GM21529 (cell line): ENCODE results near the gene NDUFAF7.
"Not testable (repeated sequence)": the region's sequence is repeated elsewhere in the genome, so short reads cannot be mapped to it uniquely, and the experiment has no call there.

Source experiments
- ATAC-seq: cut with Tn5 transposase; IDR thresholded peaks from one replicate; pipeline ENCODE4 v1.9.1; 2021; ENCODE audit not compliant: unreplicated experiment

Gene NDUFAF7

GRCh38 chr2:37231241-37232130 is at the start of gene NDUFAF7, which contains the start of gene CEBPZ:
NDUFAF7 (plus strand) TSS chr2:37231658; CDS start chr2:37231706, 48 bp downstream.
CEBPZ (minus strand) TSS chr2:37231596; CDS start chr2:37231567, 29 bp downstream.
- ATAC-seq, result peak; percentile 96

- no peak for ATAC-seq
Observed at GRCh38 chr2:37181726-37182684, 49.5 kb upstream of the NDUFAF7 start.

- ATAC-seq, result no peak
Observed at GRCh38 chr2:37188570-37188969, 42.9 kb upstream of the NDUFAF7 start, which contains the start of gene SULT6B1. SULT6B1 (minus strand) TSS chr2:37188670; CDS start chr2:37188640, 30 bp downstream.

GRCh38 chr2:37189452-37190153 is 41.9 kb upstream of the NDUFAF7 start:
- ATAC-seq, result no peak

- no peak for ATAC-seq
Observed at GRCh38 chr2:37190290-37190689, 41.2 kb upstream of the NDUFAF7 start.

- no peak for ATAC-seq
Observed at GRCh38 chr2:37191253-37191652, 40.2 kb upstream of the NDUFAF7 start.

- no peak for ATAC-seq
Observed at GRCh38 chr2:37191747-37192146, 39.7 kb upstream of the NDUFAF7 start.

GRCh38 chr2:37192551-37192950 is 38.9 kb upstream of the NDUFAF7 start:
- ATAC-seq, result no peak

- ATAC-seq, result peak; percentile 1
Observed at GRCh38 chr2:37195862-37196319, 35.6 kb upstream of the NDUFAF7 start.

- ATAC-seq, result peak; percentile 72
Observed at GRCh38 chr2:37196320-37197195, 34.9 kb upstream of the NDUFAF7 start, which contains the start of gene CEBPZOS. CEBPZOS (plus strand) TSS chr2:37196496; CDS start chr2:37199705, 3,209 bp downstream.

GRCh38 chr2:37198681-37199065 is 32.8 kb upstream of the NDUFAF7 start:
- ATAC-seq, result no peak

GRCh38 chr2:37201208-37201607 is 30.2 kb upstream of the NDUFAF7 start:
- no peak for ATAC-seq

- ATAC-seq, result no peak
Observed at GRCh38 chr2:37201766-37202165, 29.7 kb upstream of the NDUFAF7 start.

- no peak for ATAC-seq
Observed at GRCh38 chr2:37203708-37204107, 27.8 kb upstream of the NDUFAF7 start.

- not testable (repeated sequence) for ATAC-seq
Observed at GRCh38 chr2:37205071-37205661, 26.3 kb upstream of the NDUFAF7 start.

- ATAC-seq, result no peak
Observed at GRCh38 chr2:37205689-37206341, 25.6 kb upstream of the NDUFAF7 start.

- ATAC-seq, result not testable (repeated sequence)
Observed at GRCh38 chr2:37206760-37207159, 24.7 kb upstream of the NDUFAF7 start.

GRCh38 chr2:37211212-37211611 is 20.2 kb upstream of the NDUFAF7 start:
- no peak for ATAC-seq

GRCh38 chr2:37211939-37212338 is 19.5 kb upstream of the NDUFAF7 start:
- no peak for ATAC-seq
